Cerebellar nuclear complex (tissue), 1 donor: Measurements from ENCODE around the gene PCDHA7.
"Not testable (repeated sequence)": the region's sequence is repeated elsewhere in the genome, so short reads cannot be mapped to it uniquely, and the experiment has no call there.

ENCODE experiments used
- DNase-seq, 2 experiments: peaks; one replicate each; lab custom pipeline; 2025; lab: John Stamatoyannopoulos, UW

The PCDHA7 gene

GRCh38 chr5:140822281-140822629 is 11.8 kb upstream of the PCDHA7 start:
- DNase-seq, result no peak

GRCh38 chr5:140822969-140823368 is 11.1 kb upstream of the PCDHA7 start:
- not testable (repeated sequence) for DNase-seq

GRCh38 chr5:140823475-140823874 is 10.6 kb upstream of the PCDHA7 start:
- no peak for DNase-seq

- DNase-seq, result no peak
These were observed 6.2 kb upstream of the PCDHA7 start, which contains the start of gene PCDHA6 for GRCh38 chr5:140827704-140828361. PCDHA6 (plus strand) TSS chr5:140827960; CDS start chr5:140828092, 132 bp downstream.

GRCh38 chr5:140828362-140828737 is 5.7 kb upstream of the PCDHA7 start:
- DNase-seq, result no peak

- DNase-seq, result not testable (repeated sequence)
These were observed 4.3 kb upstream of the PCDHA7 start for GRCh38 chr5:140829511-140830501.

GRCh38 chr5:140834439-140835008 is 455 bp downstream of the PCDHA7 start:
- DNase-seq, result not testable (repeated sequence)

GRCh38 chr5:140835622-140836510 is 1.8 kb downstream of the PCDHA7 start:
- no peak for DNase-seq

GRCh38 chr5:140840978-140841962 is 7.2 kb downstream of the PCDHA7 start, which contains the start of gene PCDHA8:
PCDHA8 (plus strand) TSS chr5:140841187; CDS start chr5:140841322, 135 bp downstream.
- DNase-seq, result no peak

- no peak for DNase-seq
These were observed 9.0 kb downstream of the PCDHA7 start for GRCh38 chr5:140842798-140843733.

GRCh38 chr5:140848139-140849102 is 14.4 kb downstream of the PCDHA7 start, which contains the start of gene PCDHA9:
PCDHA9 (plus strand) TSS chr5:140848382; CDS start chr5:140848496, 114 bp downstream.
- DNase-seq, result not testable (repeated sequence)

GRCh38 chr5:140849831-140850634 is 16.0 kb downstream of the PCDHA7 start:
- DNase-seq, result not testable (repeated sequence)

- no peak for DNase-seq
These were observed 22.0 kb downstream of the PCDHA7 start, which contains the start of gene PCDHA10 for GRCh38 chr5:140855772-140856674. PCDHA10 (plus strand) TSS chr5:140855897; CDS start chr5:140856049, 152 bp downstream.

GRCh38 chr5:140857177-140857986 is 23.3 kb downstream of the PCDHA7 start:
- DNase-seq, result no peak

- DNase-seq, result no peak
These were observed 23.8 kb downstream of the PCDHA7 start for GRCh38 chr5:140857987-140858240.
